Memory B cell (primary cell): Measurements from ENCODE around the gene PRSS56.

Experiments
- ATAC-seq: fragments of 150-1000 bp; cut with Tn5 transposase; 2 replicates; pipeline ENCODE4 v1.10.0; 2021; ENCODE audit warnings: low read depth, mild to moderate bottlenecking, moderate library complexity
- DNase-seq, 2 donors: peaks; one replicate each; pipeline ENCODE4 v3.0.0; 2022; ENCODE audit warnings: low spot score in 2 of 2
- H3K27ac Mint-ChIP-seq: one replicate; pipeline ENCODE4 v1.8.0; 2022; ENCODE audit warnings: mild to moderate bottlenecking, moderate library complexity, mixed read lengths
- H3K27me3 Mint-ChIP-seq: one replicate; pipeline ENCODE4 v1.8.0; 2022; ENCODE audit warnings: mixed read lengths
- H3K36me3 Mint-ChIP-seq: one replicate; pipeline ENCODE4 v1.8.0; 2022; ENCODE audit warnings: mild to moderate bottlenecking, mixed read lengths
- H3K4me1 Mint-ChIP-seq: one replicate; pipeline ENCODE4 v1.8.0; 2022; ENCODE audit warnings: mixed read lengths
- H3K4me3 Mint-ChIP-seq: one replicate; pipeline ENCODE4 v1.8.0; 2022; ENCODE audit warnings: mild to moderate bottlenecking, moderate library complexity, mixed read lengths
- H3K9me3 Mint-ChIP-seq: one replicate; pipeline ENCODE4 v1.8.0; 2022; ENCODE audit warnings: mixed read lengths

Gene PRSS56

GRCh38 chr2:232503809-232504323 is 16.3 kb upstream of the PRSS56 start:
- peak overlapping the region; percentile 50 for H3K4me3 Mint-ChIP-seq
- no peaks in the 10 kb centered on the region for H3K9me3 Mint-ChIP-seq
- no peak for ATAC-seq
- peaks cover 7% of the 10 kb centered on the region for H3K4me1 Mint-ChIP-seq
- H3K27ac Mint-ChIP-seq, result no peak overlapping the region
- H3K36me3 Mint-ChIP-seq, result no peaks in the 10 kb centered on the region
- DNase-seq, result no peak
- peaks cover 24% of the 10 kb centered on the region for H3K27me3 Mint-ChIP-seq

- Mint-ChIP-seq H3K27me3 (peaks cover 24% of the 10 kb centered on the region), H3K27ac (no peak overlapping the region), H3K9me3 (no peaks in the 10 kb centered on the region), H3K4me3 (no peak overlapping the region), H3K36me3 (no peaks in the 10 kb centered on the region), H3K4me1 (peaks cover 7% of the 10 kb centered on the region)
- DNase-seq, result no peak
- no peak for ATAC-seq
These were observed 15.8 kb upstream of the PRSS56 start for GRCh38 chr2:232504438-232504837.

DNA sequence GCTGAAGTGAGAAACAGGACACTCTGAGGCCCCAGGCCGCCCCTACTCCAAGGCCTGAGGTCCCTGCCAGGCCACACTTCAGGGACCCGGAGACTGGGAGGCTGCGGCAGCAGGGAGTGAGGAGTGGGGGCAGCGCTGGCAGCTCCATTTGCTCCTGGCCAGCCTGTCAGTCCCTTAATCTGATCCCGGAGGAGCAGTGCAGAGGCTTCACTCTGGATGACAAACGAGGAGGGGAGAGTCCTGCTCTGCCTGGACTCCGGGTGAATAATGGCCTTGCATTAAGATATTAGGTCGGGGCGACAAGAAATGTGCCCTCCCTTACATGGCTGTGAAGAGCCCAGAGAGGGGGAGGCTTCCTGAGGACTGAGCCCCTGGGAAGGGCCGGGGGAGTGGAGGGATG is 14.3 kb upstream of the PRSS56 start:
- no peak for DNase-seq
- Mint-ChIP-seq H3K4me1 (peaks cover 7% of the 10 kb centered on the region), H3K36me3 (no peaks in the 10 kb centered on the region), H3K27me3 (peaks cover 16% of the 10 kb centered on the region), H3K9me3 (no peaks in the 10 kb centered on the region), H3K4me3 (no peak overlapping the region), H3K27ac (no peak overlapping the region)
- ATAC-seq, result no peak

- peaks cover 7% of the 10 kb centered on the region for H3K4me1 Mint-ChIP-seq
- H3K9me3 Mint-ChIP-seq, result no peaks in the 10 kb centered on the region
- ATAC-seq (no peak), DNase-seq (no peak)
- no peak overlapping the region for H3K4me3 Mint-ChIP-seq
- H3K27ac Mint-ChIP-seq, result no peak overlapping the region
- H3K36me3 Mint-ChIP-seq, result no peaks in the 10 kb centered on the region
- H3K27me3 Mint-ChIP-seq, result peaks cover 16% of the 10 kb centered on the region
These were observed 13.5 kb upstream of the PRSS56 start for GRCh38 chr2:232506709-232507108.

DNA sequence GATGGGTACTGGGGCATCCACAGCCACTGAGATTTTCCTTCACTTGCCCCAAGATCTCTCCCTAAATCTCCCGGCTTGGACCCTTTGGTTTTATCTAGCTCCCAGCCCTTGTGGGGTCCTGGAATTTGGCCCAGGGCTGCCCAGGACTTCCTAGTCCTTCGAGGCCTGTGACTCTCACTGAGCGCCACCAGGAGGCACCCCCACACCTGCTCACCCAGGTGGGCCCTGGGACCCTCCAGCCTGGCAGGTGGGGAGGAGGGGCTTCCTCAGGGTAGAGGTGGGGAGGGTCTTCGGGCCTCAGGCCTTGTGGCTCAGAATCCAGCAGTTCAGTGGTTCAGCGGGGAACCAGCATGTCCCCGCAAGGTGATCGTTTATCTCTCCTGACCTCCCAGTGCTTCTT is 11.9 kb upstream of the PRSS56 start:
- H3K27ac Mint-ChIP-seq, result no peak overlapping the region
- H3K36me3 Mint-ChIP-seq, result no peaks in the 10 kb centered on the region
- no peak overlapping the region for H3K4me3 Mint-ChIP-seq
- no peak for ATAC-seq
- peaks cover 3% of the 10 kb centered on the region for H3K4me1 Mint-ChIP-seq
- H3K9me3 Mint-ChIP-seq, result no peaks in the 10 kb centered on the region
- peaks cover 13% of the 10 kb centered on the region for H3K27me3 Mint-ChIP-seq
- no peak for DNase-seq

DNA sequence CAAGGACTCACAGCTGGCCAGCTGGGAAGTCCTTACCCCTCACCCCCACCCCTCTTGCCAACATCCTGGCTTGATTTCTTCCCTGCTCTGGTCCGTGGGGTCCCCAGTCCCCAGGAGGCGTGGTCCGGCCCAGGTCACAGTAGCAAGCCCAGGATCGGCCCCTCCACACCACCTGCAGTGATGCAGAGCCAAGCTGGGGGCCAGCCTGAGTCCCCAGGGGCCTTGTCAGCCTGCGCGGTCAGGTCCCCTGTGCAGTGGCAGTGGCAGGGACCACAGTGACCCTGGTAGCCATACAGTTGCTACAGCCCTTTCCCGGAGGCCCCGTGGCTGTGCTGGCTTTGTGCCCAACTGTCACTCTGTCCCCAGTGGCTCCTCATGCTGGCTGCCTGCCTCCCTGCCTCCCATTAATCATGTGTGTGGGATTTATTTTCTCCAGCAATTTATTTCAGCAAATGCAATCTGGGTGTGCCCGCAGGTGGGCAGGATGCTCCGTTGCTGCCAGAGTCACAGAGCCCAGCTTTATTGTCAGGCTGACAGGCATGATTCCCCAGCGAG is 8.8 kb upstream of the PRSS56 start:
- ATAC-seq (no peak), DNase-seq (no peak)
- no peaks in the 10 kb centered on the region for H3K36me3 Mint-ChIP-seq
- H3K4me3 Mint-ChIP-seq, result no peak overlapping the region
- no peaks in the 10 kb centered on the region for H3K9me3 Mint-ChIP-seq
- peaks cover 6% of the 10 kb centered on the region for H3K27me3 Mint-ChIP-seq
- no peak overlapping the region for H3K27ac Mint-ChIP-seq
- no peaks in the 10 kb centered on the region for H3K4me1 Mint-ChIP-seq

GRCh38 chr2:232512602-232513001 is 7.6 kb upstream of the PRSS56 start:
- no peak for ATAC-seq
- Mint-ChIP-seq H3K27ac (no peak overlapping the region), H3K4me1 (no peaks in the 10 kb centered on the region), H3K9me3 (no peaks in the 10 kb centered on the region), H3K27me3 (peaks cover 8% of the 10 kb centered on the region), H3K36me3 (no peaks in the 10 kb centered on the region), H3K4me3 (no peak overlapping the region)
- no peak for DNase-seq

DNA sequence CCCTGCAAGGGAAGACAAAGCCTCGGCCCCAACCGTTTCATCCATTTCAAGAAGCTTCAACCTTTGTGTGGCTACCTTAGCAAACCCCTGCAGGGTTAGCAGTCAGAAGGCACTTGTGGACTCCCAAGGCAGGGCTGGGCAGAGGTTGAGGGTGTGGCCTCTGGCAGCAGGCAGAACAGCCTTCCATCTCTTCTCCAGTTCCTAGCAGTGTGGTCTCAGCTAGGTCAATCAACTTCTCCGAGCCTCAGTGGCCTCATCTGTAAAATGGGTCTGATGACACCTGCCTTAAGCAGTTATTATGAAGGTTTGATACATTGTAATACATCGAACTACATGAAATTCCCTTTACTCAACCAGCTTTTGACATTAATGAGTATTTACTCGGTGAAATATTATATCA is 6.8 kb upstream of the PRSS56 start:
- Mint-ChIP-seq H3K4me1 (no peaks in the 10 kb centered on the region), H3K36me3 (no peaks in the 10 kb centered on the region), H3K27me3 (peaks cover 8% of the 10 kb centered on the region), H3K4me3 (no peak overlapping the region), H3K27ac (no peak overlapping the region), H3K9me3 (no peaks in the 10 kb centered on the region)
- no peak for DNase-seq
- no peak for ATAC-seq

DNA sequence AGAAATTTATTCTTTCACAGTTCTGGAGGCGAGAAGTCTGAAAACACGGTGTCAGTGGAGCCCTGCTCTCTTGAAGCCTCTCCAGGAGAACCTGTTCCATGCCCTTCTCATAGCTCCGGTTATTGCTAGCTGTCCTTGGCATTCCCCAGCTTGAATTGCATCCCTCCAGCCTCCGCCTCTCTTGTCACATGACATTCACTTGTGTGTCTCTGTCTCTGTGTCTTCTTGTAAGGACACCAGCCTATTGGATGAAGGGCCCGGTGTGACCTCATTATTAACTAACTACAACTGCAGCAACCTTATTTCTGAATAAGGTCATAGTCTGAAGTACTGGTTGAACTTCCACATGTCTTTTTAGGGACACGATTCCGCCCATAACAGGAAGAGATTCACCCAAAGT is 4.5 kb upstream of the PRSS56 start:
- DNase-seq (no peak), ATAC-seq (no peak)
- Mint-ChIP-seq H3K4me3 (no peak overlapping the region), H3K27ac (no peak overlapping the region), H3K9me3 (no peaks in the 10 kb centered on the region), H3K36me3 (no peaks in the 10 kb centered on the region), H3K27me3 (peaks cover 19% of the 10 kb centered on the region), H3K4me1 (no peaks in the 10 kb centered on the region)

DNA sequence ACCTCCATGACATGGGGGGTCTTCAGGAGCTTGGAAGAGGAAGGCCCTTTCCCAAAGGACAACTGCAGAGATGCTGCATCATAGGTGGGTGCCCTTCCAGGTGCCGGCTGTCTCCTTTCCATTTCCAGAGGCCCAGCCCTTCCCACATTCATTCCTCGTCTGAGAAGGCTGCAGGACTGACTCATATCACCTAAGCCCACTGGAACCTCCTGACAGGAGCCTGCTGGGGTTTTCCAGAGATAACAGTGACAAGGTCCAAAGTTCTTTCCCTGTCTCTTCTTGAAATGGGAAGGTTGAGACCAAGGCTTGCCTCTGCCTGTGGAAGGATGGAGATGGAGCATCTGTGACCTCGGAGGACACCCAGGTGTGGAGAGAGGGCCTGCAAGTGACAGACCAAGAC is 3.6 kb upstream of the PRSS56 start:
- Mint-ChIP-seq H3K4me3 (no peak overlapping the region), H3K4me1 (peaks cover 2% of the 10 kb centered on the region), H3K9me3 (no peaks in the 10 kb centered on the region), H3K27ac (no peak overlapping the region), H3K27me3 (peaks cover 23% of the 10 kb centered on the region), H3K36me3 (no peaks in the 10 kb centered on the region)
- DNase-seq (no peak), ATAC-seq (no peak)

DNA sequence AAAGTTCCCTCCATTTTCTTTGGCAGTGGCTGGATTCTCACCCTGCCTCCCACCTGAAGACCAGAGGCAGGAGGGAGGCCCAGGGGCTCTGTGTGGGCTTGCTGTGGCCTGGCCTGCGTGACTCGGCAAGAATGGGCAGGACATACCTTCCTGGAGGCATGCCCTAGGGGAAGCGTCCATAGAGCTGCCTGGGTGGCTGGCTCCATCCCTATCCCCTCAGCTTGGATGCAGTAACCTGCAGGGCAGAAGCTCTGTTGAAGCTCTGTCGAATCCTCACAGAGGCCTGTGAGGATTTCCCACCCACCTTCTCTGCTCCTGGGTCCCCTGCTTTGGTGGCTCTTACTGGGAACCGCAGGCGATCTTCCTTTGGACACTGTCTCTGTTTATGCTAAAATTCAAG is 1.3 kb upstream of the PRSS56 start:
- ATAC-seq, result no peak
- Mint-ChIP-seq H3K4me1 (peaks cover 3% of the 10 kb centered on the region), H3K36me3 (no peaks in the 10 kb centered on the region), H3K4me3 (no peak overlapping the region), H3K27ac (no peak overlapping the region), H3K9me3 (no peaks in the 10 kb centered on the region), H3K27me3 (peaks cover 21% of the 10 kb centered on the region)
- no peak for DNase-seq

DNA sequence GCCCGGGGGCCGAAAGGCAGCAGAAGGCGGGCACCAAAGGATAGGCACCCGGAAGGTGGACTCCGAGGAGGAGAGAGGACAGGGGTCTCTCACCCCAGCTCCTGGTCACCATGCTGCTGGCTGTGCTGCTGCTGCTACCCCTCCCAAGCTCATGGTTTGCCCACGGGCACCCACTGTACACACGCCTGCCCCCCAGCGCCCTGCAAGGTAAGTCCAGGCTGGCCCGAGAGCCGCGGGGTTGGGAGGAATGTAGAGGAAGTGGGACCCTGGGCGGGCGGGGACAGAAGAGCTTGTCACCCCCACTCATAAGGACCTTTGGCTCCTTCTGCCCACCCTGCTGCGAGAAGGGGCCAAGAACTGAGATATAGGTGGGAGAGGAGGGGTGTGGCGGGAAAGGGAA is 301 bp downstream of the PRSS56 start:
- Mint-ChIP-seq H3K9me3 (no peaks in the 10 kb centered on the region), H3K4me1 (peaks cover 8% of the 10 kb centered on the region), H3K27me3 (peaks cover 28% of the 10 kb centered on the region), H3K36me3 (no peaks in the 10 kb centered on the region), H3K4me3 (no peak overlapping the region), H3K27ac (no peak overlapping the region)
- DNase-seq, result no peak
- ATAC-seq, result no peak

DNA sequence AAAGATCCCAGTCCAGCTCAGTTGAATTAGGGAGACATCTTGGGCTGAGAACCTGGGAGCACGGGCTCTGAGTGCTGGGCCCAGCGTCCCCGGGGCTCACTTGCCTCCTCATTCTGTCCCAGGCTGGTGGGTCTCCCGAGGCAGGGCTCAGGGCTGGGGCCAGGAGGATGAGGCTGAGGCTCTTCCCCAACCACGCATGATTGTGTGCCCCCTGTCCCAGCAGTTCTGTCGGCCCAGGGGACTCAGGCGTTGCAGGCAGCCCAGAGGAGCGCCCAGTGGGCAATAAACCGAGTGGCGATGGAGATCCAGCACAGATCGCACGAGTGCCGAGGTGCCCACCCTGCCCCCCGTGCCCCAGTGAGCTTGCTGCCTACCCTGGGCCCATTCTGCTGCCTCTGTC is 910 bp downstream of the PRSS56 start:
- H3K27ac Mint-ChIP-seq, result no peak overlapping the region
- H3K9me3 Mint-ChIP-seq, result no peaks in the 10 kb centered on the region
- no peak overlapping the region for H3K4me3 Mint-ChIP-seq
- ATAC-seq (no peak), DNase-seq (no peak)
- no peaks in the 10 kb centered on the region for H3K36me3 Mint-ChIP-seq
- H3K27me3 Mint-ChIP-seq, result peaks cover 28% of the 10 kb centered on the region
- peaks cover 8% of the 10 kb centered on the region for H3K4me1 Mint-ChIP-seq

GRCh38 chr2:232521959-232522622 is 1.9 kb downstream of the PRSS56 start:
- H3K27me3 Mint-ChIP-seq, result peaks cover 32% of the 10 kb centered on the region
- peak; percentile 74 to 88 for DNase-seq
- peaks cover 8% of the 10 kb centered on the region for H3K4me1 Mint-ChIP-seq
- ATAC-seq, result peak; percentile 79
- no peaks in the 10 kb centered on the region for H3K36me3 Mint-ChIP-seq
- H3K27ac Mint-ChIP-seq, result no peak overlapping the region
- H3K9me3 Mint-ChIP-seq, result no peaks in the 10 kb centered on the region
- H3K4me3 Mint-ChIP-seq, result peak overlapping the region; percentile 43
